Putamen (tissue), 1 donor: ENCODE measurements around the gene FAM180A.

ENCODE experiments used
- DNase-seq: peaks from one replicate; pipeline ENCODE4 v3.0.0-alpha.2; 2016; ENCODE audit warnings: low spot score

The FAM180A gene

GRCh38 chr7:135771051-135771450 lies 22.4 kb upstream of the FAM180A start:
- no peak for DNase-seq

- no peak for DNase-seq
Observed at GRCh38 chr7:135770139-135770710, 21.6 kb upstream of the FAM180A start.

GRCh38 chr7:135769005-135769802 lies 20.6 kb upstream of the FAM180A start:
- peak; percentile 34 for DNase-seq

- DNase-seq: no peak
Observed at GRCh38 chr7:135768467-135768866, 19.9 kb upstream of the FAM180A start.

- no peak for DNase-seq
Observed at GRCh38 chr7:135768064-135768463, 19.5 kb upstream of the FAM180A start.

GRCh38 chr7:135763261-135763660 lies 14.6 kb upstream of the FAM180A start:
- no peak for DNase-seq

GRCh38 chr7:135761751-135762488 lies 13.3 kb upstream of the FAM180A start:
- no peak for DNase-seq

- no peak for DNase-seq
Observed at GRCh38 chr7:135759532-135759931, 10.9 kb upstream of the FAM180A start.

- DNase-seq: peak; percentile 87
Observed at GRCh38 chr7:135758531-135758932, 9.9 kb upstream of the FAM180A start.

- peak; percentile 23 for DNase-seq
Observed at GRCh38 chr7:135757719-135758411, 9.3 kb upstream of the FAM180A start.

- no peak for DNase-seq
Observed at GRCh38 chr7:135756191-135756590, 7.6 kb upstream of the FAM180A start.

GRCh38 chr7:135755351-135755753 lies 6.7 kb upstream of the FAM180A start:
- DNase-seq: no peak

- no peak for DNase-seq
Observed at GRCh38 chr7:135753616-135754413, 5.2 kb upstream of the FAM180A start.

GRCh38 chr7:135747366-135747765 lies 1.2 kb downstream of the FAM180A start:
- DNase-seq: no peak

GRCh38 chr7:135745703-135746312 lies 2.8 kb downstream of the FAM180A start:
- no peak for DNase-seq

- no peak for DNase-seq
Observed at GRCh38 chr7:135744938-135745702, 3.5 kb downstream of the FAM180A start.

GRCh38 chr7:135743907-135744731 lies 4.5 kb downstream of the FAM180A start:
- no peak for DNase-seq

GRCh38 chr7:135742371-135742770 lies 6.2 kb downstream of the FAM180A start:
- no peak for DNase-seq

- no peak for DNase-seq
Observed at GRCh38 chr7:135741905-135742304, 6.7 kb downstream of the FAM180A start.
